GM12892 (cell line): ENCODE data around the gene CCDC142.

ENCODE experiments used
- POLR2A ChIP-seq: IDR thresholded peaks from 2 replicates; pipeline ENCODE4 v1.6.1; 2011; ENCODE audit warnings: low read depth, low read length, control low read depth
- POLR2AphosphoS5 ChIP-seq: IDR thresholded peaks from 2 replicates; pipeline ENCODE4 v1.6.1; 2011; ENCODE audit warnings: low read depth, low read length, control low read depth
- TAF1 ChIP-seq: IDR thresholded peaks from 2 replicates; pipeline ENCODE4 v1.6.1; 2011; ENCODE audit warnings: low read depth, mild to moderate bottlenecking, control low read depth, low read length, borderline replicate concordance

- TF ChIP-seq POLR2A (no peak; the same call in 1 of the 2 replicates), POLR2AphosphoS5 (no peak), TAF1 (no peak)
Measured at GRCh38 chr2:74526649-74527230, 43.9 kb upstream of the CCDC142 start.
